RWPE1 (cell line): ENCODE measurements around the gene FKBP9.

Experiments
- CTCF ChIA-PET: fragments of 350-600 bp; sonication (Branson Sonifier 250); formaldehyde crosslinking; extraction: SDS; loops from one replicate; lab custom pipeline; 2021; lab: Yijun Ruan, JAX
- POLR2A ChIA-PET: fragments of 400-600 bp; formaldehyde crosslinking; extraction: SDS; loops from one replicate; lab custom pipeline; 2020; ENCODE audit warnings: antibody characterized with exemption; ENCODE audit not compliant: low non-redundant PET; lab: Yijun Ruan, JAX
- DNase-seq: peaks from one replicate; pipeline ENCODE4 v3.0.0; 2012; ENCODE audit warnings: low spot score
- H3K27ac ChIP-seq: fragments of 450-650 bp; 2 replicates; pipeline ENCODE4 v1.5.1; 2017
- TF ChIP-seq, protein P1 (sequence below): fragments of 450-650 bp; conservative IDR thresholded peaks from 2 replicates; pipeline ENCODE4 v1.5.1; 2017; ENCODE audit warnings: low read depth, mild to moderate bottlenecking

The FKBP9 gene

DNA sequence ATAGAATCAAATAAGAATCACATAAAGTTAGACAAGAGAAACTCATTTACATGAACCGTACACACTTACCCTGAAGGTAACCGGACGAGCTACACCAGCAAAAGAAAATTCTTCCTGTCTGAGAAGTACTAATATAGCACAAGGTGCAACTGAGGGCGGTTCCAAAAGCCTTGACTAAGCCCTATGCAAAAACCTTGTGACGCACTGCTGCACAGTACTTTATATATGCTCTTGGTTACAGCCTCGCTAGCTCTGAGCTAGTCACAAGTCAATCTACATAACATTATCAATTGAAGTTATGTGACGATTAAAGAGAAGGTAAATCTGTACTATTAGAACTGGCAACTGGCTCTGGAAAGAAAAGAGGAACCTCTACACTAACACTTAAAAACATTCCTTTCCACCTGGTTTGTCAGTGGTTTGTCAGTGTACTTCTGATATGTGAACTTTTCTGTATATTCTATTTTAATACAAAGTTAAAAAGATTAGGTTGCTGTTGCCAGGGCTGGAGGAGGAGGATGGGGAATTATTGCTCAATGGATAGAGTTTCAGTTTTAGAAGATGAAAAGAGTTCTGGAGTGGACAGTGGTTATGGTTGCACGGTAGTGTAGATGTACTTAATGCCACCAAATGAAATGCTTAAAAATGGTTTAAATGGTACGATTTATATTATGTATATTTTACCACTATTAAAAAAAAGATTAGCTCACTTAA is 83.7 kb downstream of the FKBP9 start:
- CTCF ChIA-PET, result interaction anchor here (0.6 to 1.6 kb wide), 2 partner anchors 69 to 1127 kb away, joined by 3 to 4 read pairs; no protein-coding TSS in a partner anchor

DNA sequence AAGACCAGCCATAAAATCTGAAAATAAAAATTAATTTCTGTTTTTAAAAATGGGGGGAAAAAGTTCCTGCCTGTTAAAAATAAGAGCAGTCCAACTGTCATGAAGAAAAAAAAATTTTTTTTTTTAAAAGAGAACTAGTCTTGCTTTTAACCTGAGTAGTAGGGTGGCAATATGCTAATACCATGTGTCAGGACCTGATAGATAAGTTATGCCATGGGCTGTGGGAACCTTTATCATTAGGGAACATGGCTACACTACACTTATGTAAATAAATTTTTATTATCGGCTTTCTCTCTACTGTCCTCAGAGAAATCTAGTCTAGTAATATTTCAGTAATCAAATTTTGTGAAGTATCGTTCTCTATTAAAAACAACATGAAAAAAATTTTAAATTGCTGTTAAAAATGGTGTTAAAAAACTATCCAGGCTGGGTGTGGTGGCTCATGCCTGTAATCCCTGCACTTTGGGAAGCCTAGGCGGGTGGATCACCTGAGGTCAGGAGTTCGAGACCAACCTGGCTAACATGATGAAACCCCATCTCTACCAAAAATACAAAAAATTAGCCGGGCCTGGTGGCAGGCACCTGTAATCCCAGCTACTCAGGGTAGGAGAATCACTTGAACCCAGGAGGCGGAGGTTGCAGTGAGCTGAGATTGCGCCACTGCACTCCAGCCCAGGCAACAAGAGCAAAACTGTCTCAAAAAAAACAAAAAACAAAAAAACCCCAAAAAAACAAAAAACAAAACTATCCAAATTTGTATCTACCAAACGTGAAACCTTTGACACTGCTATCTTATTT is 84.6 kb downstream of the FKBP9 start:
- no peak for DNase-seq
- ChIA-PET POLR2A (no interaction called here), CTCF (no interaction called here)
- no peak overlapping the region; the same call in 1 of the 2 replicates for H3K27ac ChIP-seq
- TF ChIP-seq, protein P1, sequence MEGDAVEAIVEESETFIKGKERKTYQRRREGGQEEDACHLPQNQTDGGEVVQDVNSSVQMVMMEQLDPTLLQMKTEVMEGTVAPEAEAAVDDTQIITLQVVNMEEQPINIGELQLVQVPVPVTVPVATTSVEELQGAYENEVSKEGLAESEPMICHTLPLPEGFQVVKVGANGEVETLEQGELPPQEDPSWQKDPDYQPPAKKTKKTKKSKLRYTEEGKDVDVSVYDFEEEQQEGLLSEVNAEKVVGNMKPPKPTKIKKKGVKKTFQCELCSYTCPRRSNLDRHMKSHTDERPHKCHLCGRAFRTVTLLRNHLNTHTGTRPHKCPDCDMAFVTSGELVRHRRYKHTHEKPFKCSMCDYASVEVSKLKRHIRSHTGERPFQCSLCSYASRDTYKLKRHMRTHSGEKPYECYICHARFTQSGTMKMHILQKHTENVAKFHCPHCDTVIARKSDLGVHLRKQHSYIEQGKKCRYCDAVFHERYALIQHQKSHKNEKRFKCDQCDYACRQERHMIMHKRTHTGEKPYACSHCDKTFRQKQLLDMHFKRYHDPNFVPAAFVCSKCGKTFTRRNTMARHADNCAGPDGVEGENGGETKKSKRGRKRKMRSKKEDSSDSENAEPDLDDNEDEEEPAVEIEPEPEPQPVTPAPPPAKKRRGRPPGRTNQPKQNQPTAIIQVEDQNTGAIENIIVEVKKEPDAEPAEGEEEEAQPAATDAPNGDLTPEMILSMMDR, result no peak

More for the DNA sequence above, 83.7 kb downstream of the FKBP9 start:
- peak; percentile 73 for DNase-seq
- TF ChIP-seq, protein P1, result no peak
- POLR2A ChIA-PET, result no interaction called here
- H3K27ac ChIP-seq, result no peak overlapping the region

DNA sequence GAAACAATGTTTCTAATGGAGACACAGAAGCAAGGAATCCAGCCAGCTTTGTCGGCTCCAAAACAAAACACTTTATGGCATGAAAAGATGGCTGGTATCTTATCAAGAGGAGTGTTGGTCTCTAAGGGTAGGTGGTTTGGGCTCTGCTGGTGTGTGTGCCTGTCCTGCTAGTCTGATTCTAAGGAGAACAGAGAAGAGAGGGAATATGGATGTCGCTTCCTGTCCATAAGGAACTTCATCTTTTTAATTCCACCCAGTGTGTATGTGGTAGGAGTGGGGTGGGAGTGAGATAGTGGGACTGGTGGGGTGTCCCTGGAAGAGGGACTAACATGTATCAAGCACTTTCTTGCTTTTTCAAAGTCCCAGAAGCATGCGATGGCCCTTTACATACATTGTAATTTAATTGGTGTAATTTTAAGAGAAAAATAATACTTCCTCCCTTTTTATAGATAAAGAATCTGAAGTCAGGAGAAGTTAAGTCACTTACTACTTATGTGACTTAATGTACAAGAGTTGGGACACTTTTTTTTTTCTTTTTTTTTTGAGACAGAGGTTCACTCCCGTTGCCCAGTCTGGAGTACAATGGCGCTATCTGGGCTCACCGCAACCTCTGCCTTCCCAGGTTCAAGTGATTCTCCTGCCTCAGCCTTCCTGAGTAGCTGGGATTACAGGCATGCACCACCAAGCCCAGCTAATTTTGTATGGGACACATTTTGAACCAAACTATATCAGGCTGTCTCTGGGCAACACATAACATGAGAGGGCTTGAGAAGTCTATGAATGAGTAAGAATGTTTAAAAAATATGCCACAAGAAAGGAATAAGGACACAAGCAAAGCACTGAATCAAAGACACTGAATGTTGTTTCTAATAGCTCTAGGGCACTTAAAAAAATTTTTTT is 86.5 kb downstream of the FKBP9 start:
- TF ChIP-seq, protein P1, result no peak
- DNase-seq, result no peak
- ChIA-PET CTCF (interaction anchor here (0.5 kb wide), 1 partner anchor 19 kb away, joined by 3 read pairs; the partner anchor contains the start of gene NT5C3A), POLR2A (interaction anchor here (1.4 kb wide), 1 partner anchor 19 kb away, joined by 5 read pairs; the partner anchor contains the start of gene NT5C3A)
- no peak overlapping the region for H3K27ac ChIP-seq

DNA sequence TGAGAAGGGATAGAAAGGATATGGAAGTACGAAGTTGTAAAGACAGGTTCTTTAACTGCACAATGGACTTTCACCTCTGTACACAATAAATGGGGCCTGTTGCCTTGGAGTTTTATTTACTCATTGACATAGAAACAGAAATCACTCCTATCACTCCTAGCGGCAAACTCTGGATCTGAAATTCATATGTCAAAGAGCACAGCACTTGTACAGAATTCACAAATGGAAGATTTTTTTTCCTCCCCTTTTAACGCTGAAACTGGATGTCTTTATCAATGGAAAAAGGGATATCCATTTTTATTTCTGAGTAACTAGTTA is 87.1 kb downstream of the FKBP9 start:
- ChIA-PET CTCF (no interaction called here), POLR2A (no interaction called here)
- DNase-seq, result no peak
- TF ChIP-seq, protein P1, result no peak
- no peak overlapping the region for H3K27ac ChIP-seq

DNA sequence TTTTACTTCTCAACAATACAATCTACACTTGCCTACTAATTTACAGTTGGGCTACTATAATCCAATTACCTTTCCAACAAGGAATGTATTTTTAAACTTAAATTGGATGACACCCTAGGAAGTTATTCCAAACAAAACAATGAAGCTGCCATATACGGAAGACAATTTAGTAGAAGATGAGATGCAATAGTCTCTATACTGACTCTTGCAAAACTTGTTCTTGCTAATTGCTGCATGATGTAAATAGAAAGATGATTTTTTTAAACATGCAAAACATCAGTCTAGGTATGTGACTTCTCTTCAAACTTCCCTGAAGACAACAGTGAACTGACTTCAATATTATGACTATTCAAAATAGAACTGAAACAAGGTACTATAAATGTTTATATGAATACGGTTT is 87.7 kb downstream of the FKBP9 start:
- POLR2A ChIA-PET, result no interaction called here
- CTCF ChIA-PET, result no interaction called here
- H3K27ac ChIP-seq, result no peak overlapping the region
- TF ChIP-seq, protein P1, result no peak
- no peak for DNase-seq

DNA sequence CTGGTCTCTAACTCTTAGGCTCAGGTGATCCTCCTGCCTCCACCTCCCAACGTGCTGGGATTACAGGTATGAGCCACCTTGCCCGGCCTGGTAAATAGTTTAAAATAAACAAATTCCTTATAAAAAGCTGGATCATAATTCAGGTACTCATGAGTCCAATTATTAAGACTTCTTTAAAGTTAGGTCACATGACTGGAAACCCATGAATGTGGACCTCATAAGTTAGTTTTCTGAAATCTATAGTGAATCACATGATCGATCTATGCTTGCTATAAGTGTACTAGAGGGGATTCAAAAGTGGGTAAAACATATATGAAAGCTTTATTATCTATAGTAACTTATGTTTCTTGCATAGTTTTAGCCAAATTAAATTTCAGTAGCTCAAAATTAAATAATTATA is 91.0 kb downstream of the FKBP9 start:
- ChIA-PET POLR2A (no interaction called here), CTCF (no interaction called here)
- TF ChIP-seq, protein P1, result no peak
- DNase-seq, result no peak
- no peak overlapping the region for H3K27ac ChIP-seq
